NCI-H524 treated with DMSO at 0.1 percent for 48 hours (cell line): ENCODE measurements around the gene NPPA.

Source experiments
- DNase-seq: peaks from one replicate; lab custom pipeline; 2025; lab: John Stamatoyannopoulos, UW

The NPPA gene

GRCh38 chr1:11874258-11874562, 26.6 kb upstream of the NPPA start:
- no peak for DNase-seq

GRCh38 chr1:11873395-11874257, 26.0 kb upstream of the NPPA start:
- DNase-seq, result no peak

GRCh38 chr1:11872545-11872944, 25.0 kb upstream of the NPPA start:
- no peak for DNase-seq

- no peak for DNase-seq
Observed at GRCh38 chr1:11869650-11870207, 22.1 kb upstream of the NPPA start.

GRCh38 chr1:11869104-11869503, 21.5 kb upstream of the NPPA start:
- no peak for DNase-seq

GRCh38 chr1:11868331-11868980, 20.9 kb upstream of the NPPA start:
- DNase-seq, result no peak

GRCh38 chr1:11862890-11863289, 15.3 kb upstream of the NPPA start:
- no peak for DNase-seq

GRCh38 chr1:11860587-11860986, 13.0 kb upstream of the NPPA start:
- no peak for DNase-seq

- no peak for DNase-seq
Observed at GRCh38 chr1:11860083-11860482, 12.5 kb upstream of the NPPA start.

- no peak for DNase-seq
Observed at GRCh38 chr1:11858968-11859871, 11.6 kb upstream of the NPPA start.

GRCh38 chr1:11858613-11858967, 11.0 kb upstream of the NPPA start, which contains the start of gene NPPB:
NPPB (minus strand) TSS chr1:11858945; CDS start chr1:11858833, 112 bp downstream.
- DNase-seq, result no peak

GRCh38 chr1:11858158-11858557, 10.6 kb upstream of the NPPA start:
- DNase-seq, result no peak

- no peak for DNase-seq
Observed at GRCh38 chr1:11857164-11857851, 9.7 kb upstream of the NPPA start.

- no peak for DNase-seq
Observed at GRCh38 chr1:11856698-11857097, 9.1 kb upstream of the NPPA start.

GRCh38 chr1:11855430-11855829, 7.8 kb upstream of the NPPA start:
- no peak for DNase-seq

GRCh38 chr1:11854519-11854918, 6.9 kb upstream of the NPPA start:
- no peak for DNase-seq

- no peak for DNase-seq
Observed at GRCh38 chr1:11851180-11851579, 3.6 kb upstream of the NPPA start.

GRCh38 chr1:11850156-11850555, 2.6 kb upstream of the NPPA start:
- DNase-seq, result no peak

- DNase-seq, result no peak
Observed at GRCh38 chr1:11848373-11848700, 754 bp upstream of the NPPA start.

- DNase-seq, result no peak
Observed at GRCh38 chr1:11845641-11846335, 1.8 kb downstream of the NPPA start.
